ENCODE results near the gene ZNF280B.

- TF ChIP-seq EZH2 (IDR thresholded peaks at IDR 0.05; ENCODE audit: borderline replicate concordance, low read length) = no peak
- no peak for TF ChIP-seq CTCF (IDR thresholded peaks at IDR 0.05; ENCODE audit: low read length)
Observed at GRCh38 chr22:22485524-22485923, 23.0 kb downstream of the ZNF280B start.

All from OCI-LY1 (cell line).